Heart right ventricle (tissue), 16 donors: ENCODE data around the gene GPR173. TPM values are rescaled to one million over a fixed set of nuclear protein-coding genes. Genes with fewer than 3 reads are reported as not detected.
A peak's percentile ranks its signal among the peaks of the same experiment; 100 is the strongest.

Source experiments
- ATAC-seq, 8 donors: fragments of 200-7000 bp; cut with Tn5 transposase; one replicate each; pipeline ENCODE4 v1.9.1; 2020; ENCODE audit warnings: mild to moderate bottlenecking in 8 of 8, moderate library complexity in 8 of 8, moderate number of reproducible peaks in 1 of 8
- DNase-seq, 2 donors: peaks; one replicate each; pipeline ENCODE4 v3.0.0-alpha.2; 2020
- H3K27ac ChIP-seq, 10 donors: fragments of 200-600 bp; sonication (generic) in 2 of 10; one replicate each; pipeline versions ENCODE4 v1.5.0 to v1.8.0; 2020 to 2022; ENCODE audit warnings: mild to moderate bottlenecking in 3 of 10
- H3K27me3 ChIP-seq, 7 donors: fragments of 200-600 bp; one replicate each; pipeline ENCODE4 v1.8.0; 2021 to 2022; ENCODE audit warnings: mild to moderate bottlenecking in 2 of 7
- H3K36me3 ChIP-seq, 9 donors: fragments of 200-600 bp; sonication (generic) in 1 of 9; one replicate each; pipeline versions ENCODE4 v1.5.0 to v1.8.0; 2020 to 2022; ENCODE audit warnings: mild to moderate bottlenecking in 2 of 9
- H3K4me1 ChIP-seq, 9 donors: fragments of 200-600 bp; sonication (generic) in 1 of 9; one replicate each; pipeline versions ENCODE4 v1.5.0 to v1.8.0; 2020 to 2022; ENCODE audit warnings: mild to moderate bottlenecking in 4 of 9
- H3K4me3 ChIP-seq, 10 donors: fragments of 200-600 bp; sonication (generic) in 2 of 10; one replicate each; pipeline versions ENCODE4 v1.5.0 to v1.8.0; 2020 to 2022; ENCODE audit warnings: mild to moderate bottlenecking in 7 of 10, moderate library complexity in 2 of 10
- H3K9me3 ChIP-seq, 11 donors: fragments of 200-600 bp in 10 of 11; sonication (generic) in 2 of 11; one replicate each; pipeline versions ENCODE4 v1.5.0 to v1.8.0; 2013 to 2022; ENCODE audit warnings: mild to moderate bottlenecking in 2 of 11, control low read depth in 1 of 11, moderate library complexity in 1 of 11
- CTCF ChIP-seq, 9 donors: fragments of 200-600 bp; sonication (generic) in 2 of 9; IDR thresholded peaks; one replicate each; pipeline versions ENCODE4 v1.5.0 to v1.8.0; 2021 to 2022; ENCODE audit warnings: antibody characterized with exemption in 9 of 9, mild to moderate bottlenecking in 5 of 9, moderate library complexity in 1 of 9
- WGBS, 2 donors: extraction: QIAGEN DNeasy Blood & Tissue Kit; methylation state at CpG; one replicate each; pipeline ENCODE4 v1.1.7; 2013; ENCODE audit warnings: inconsistent platforms in 1 of 2; 5-methylcytosine and 5-hydroxymethylcytosine counted together
- intact Hi-C, 10 donors: fragments of 100-400 bp; cut with DNase I; formaldehyde crosslinking; loops; one replicate each; pipeline versions ENCODE4 v1.11.1 to v1.14.2; 2022
- polyA plus RNA-seq, 2 donors: library from polyadenylated mRNA; stranded (reverse); fragments of 200-250 nt; gene quantifications; one replicate each; pipeline ENCODE4 v1.2.3, GENCODE V29; 2013
- total RNA-seq, 10 donors: library from RNA; stranded (reverse); fragmentation: NEBNext Ultra II Directional in 3 of 10; extraction: Animal tissue kit (Norgen Biotek cat#: 25700) in 3 of 10; gene quantifications; one replicate each; pipeline versions ENCODE4 v1.2.1 to v1.2.4, GENCODE V29; 2021 to 2023
- donor health status: Arrhythmogenic right ventricular cardiomyopathy.
- donor health status: ischemic (EF 13 %, LVEDD 7.1; RV severe dilation, severe dysfunction).
- donor health status: healthy with polysubstance abuse.
- donor health status: DM: no; HTN: yes; CAD: no.
- donor health status: DM: no; HTN: no; CAD: no.
- donor health status: ischemic (EF 25% LVEDD 6.9; RV normal size, moderate dysfunction).
- donor health status: ischemic (EF 25% LVEDD 5.7; RV mildly dilated, moderate dysfunction).
- donor health status: healthy.
- donor health status: DM: yes; HTN: yes; CAD: no.
- donor health status: Ischemic cardiomyopathy.
- donor health status: ischemic (EF 35%, LVEDD 5.7; RV mildly dilated, moderate dysfunction).
- donor health status: nonischemic (EF 11% LVEDD 7.7; RV severe dilation, severe dysfunction).
- donor health status: DM: yes; HTN: yes; CAD: no.
- donor health status: PGD.
- donor health status: ischemic (EF 29% LVEDD 5.4; RV normal size, mild dysfunction).
- donor health status: nonischemic (EF 23%, LVEDD 6.1; RV moderate dilation, normal function).

GPR173 gene
- total and polyA plus RNA-seq, 12 donors = 0.54 to 2.5 (median 0.73) TPM

GRCh38 chrX:53003111-53003510, 45.5 kb upstream of the GPR173 start:
- 34 to 47% methylated on average over 6 of the region's 6 CpGs for WGBS, 2 donors
- H3K4me1 ChIP-seq = peaks cover 0 to 13% (median 0%) of the 10 kb centered on the region in 9 donors
- no peak for TF ChIP-seq CTCF (IDR thresholded peaks at IDR 0.05)
- DNase-seq = no peak
- H3K36me3 ChIP-seq = no peaks in the 10 kb centered on the region
- ATAC-seq = no peak
- H3K4me3 ChIP-seq = no peak overlapping the region
- H3K27me3 ChIP-seq = peaks cover 0 to 91% (median 0%) of the 10 kb centered on the region in 7 donors
- no peaks in the 10 kb centered on the region for H3K9me3 ChIP-seq
- H3K27ac ChIP-seq = no peak overlapping the region
- intact Hi-C loops = no loop called here

DNA sequence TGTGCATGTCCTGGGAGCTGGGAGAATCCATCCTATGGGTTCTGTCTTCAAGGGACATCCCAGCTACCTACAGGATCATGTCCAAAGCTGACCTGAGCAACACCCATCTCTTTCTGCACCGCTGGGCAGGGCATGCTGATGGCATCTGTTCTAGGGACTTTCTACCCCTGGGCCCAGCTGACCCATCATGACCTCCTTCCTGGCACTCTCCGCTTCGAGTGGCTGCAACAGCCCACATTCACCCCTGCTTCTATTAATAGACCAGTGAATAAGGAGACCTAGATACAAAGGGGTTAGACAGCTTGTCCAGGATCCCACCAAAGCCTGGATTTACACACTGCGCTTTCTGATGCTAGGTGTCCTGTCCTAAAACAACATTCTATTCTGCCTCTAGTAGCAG, 44.6 kb upstream of the GPR173 start:
- Histone ChIP-seq H3K9me3 (no peaks in the 10 kb centered on the region), H3K27ac (peak overlapping the region in 1 of 10 donors; percentile 7), H3K4me1 (peaks cover 0 to 13% (median 0%) of the 10 kb centered on the region in 9 donors), H3K4me3 (no peak overlapping the region), H3K27me3 (peaks cover 0 to 94% (median 0%) of the 10 kb centered on the region in 7 donors), H3K36me3 (no peaks in the 10 kb centered on the region)
- intact Hi-C loops = no loop called here
- DNase-seq = peak in 1 of 2 donors; percentile 10
- TF ChIP-seq CTCF (IDR thresholded peaks at IDR 0.05) = no peak
- WGBS, 2 donors = 38 to 41% methylated on average over 4 of the region's 4 CpGs
- peak in 7 of 8 donors; percentile 35 to 83 (median 74) for ATAC-seq

GRCh38 chrX:53004811-53005210, 43.8 kb upstream of the GPR173 start:
- ATAC-seq = peak in 3 of 8 donors; percentile 23 to 46 (median 29)
- intact Hi-C loops = no loop called here
- 3% methylated on average over 4 of the region's 4 CpGs for WGBS, 2 donors
- no peaks in the 10 kb centered on the region for H3K36me3 ChIP-seq
- no peak overlapping the region for H3K27ac ChIP-seq
- no peak for DNase-seq
- H3K27me3 ChIP-seq = peaks cover 0 to 94% (median 0%) of the 10 kb centered on the region in 7 donors
- no peak for TF ChIP-seq CTCF (IDR thresholded peaks at IDR 0.05)
- peaks cover 0 to 13% (median 0%) of the 10 kb centered on the region in 9 donors for H3K4me1 ChIP-seq
- no peak overlapping the region for H3K4me3 ChIP-seq
- no peaks in the 10 kb centered on the region for H3K9me3 ChIP-seq

- DNase-seq (no peak), ATAC-seq (no peak)
- intact Hi-C loops = no loop called here
- H3K4me3 ChIP-seq = no peak overlapping the region
- 27 to 40% methylated on average over 3 of the region's 3 CpGs for WGBS, 2 donors
- no peaks in the 10 kb centered on the region for H3K9me3 ChIP-seq
- peaks cover 0 to 13% (median 0%) of the 10 kb centered on the region in 9 donors for H3K4me1 ChIP-seq
- H3K36me3 ChIP-seq = no peaks in the 10 kb centered on the region
- no peak for TF ChIP-seq CTCF (IDR thresholded peaks at IDR 0.05)
- H3K27me3 ChIP-seq = peaks cover 0 to 93% (median 0%) of the 10 kb centered on the region in 7 donors
- H3K27ac ChIP-seq = no peak overlapping the region
These were observed 43.3 kb upstream of the GPR173 start for GRCh38 chrX:53005327-53005726.
